Keratinocyte (primary cell): Measurements from ENCODE around the gene SORBS1. TPM values are rescaled to one million over a fixed set of nuclear protein-coding genes. Genes with fewer than 3 reads are reported as not detected.

Source experiments
- DNase-seq: peaks from one replicate; pipeline ENCODE4 v3.0.0-alpha.2; 2011; ENCODE audit warnings: low read depth, missing footprints, low spot score
- FAIRE-seq: peaks from 2 replicates; lab custom pipeline; 2011; peaks lifted over from hg19 to GRCh38; lab: Jason Lieb, UNC
- H2AFZ ChIP-seq: 2 replicates; pipeline ENCODE4 v1.6.0; 2012; ENCODE audit warnings: low read length, control low read depth, inconsistent platforms; ENCODE audit not compliant: control insufficient read depth
- H3K27ac ChIP-seq: 2 replicates; pipeline ENCODE4 v1.5.1; 2011; ENCODE audit warnings: low read length; ENCODE audit not compliant: control insufficient read depth, insufficient read depth
- H3K27me3 ChIP-seq: 3 replicates; pipeline ENCODE4 v1.6.0; 2011; ENCODE audit warnings: low read length; ENCODE audit not compliant: control insufficient read depth, insufficient read depth; ENCODE audit errors: extremely low read depth
- H3K36me3 ChIP-seq, 2 experiments: 2 replicates in 1 of 2; 3 replicates in 1 of 2; pipeline ENCODE4 v1.5.1; 2011; ENCODE audit warnings: low read length in 2 of 2, mild to moderate bottlenecking in 1 of 2; ENCODE audit not compliant: control insufficient read depth in 2 of 2, insufficient read depth in 2 of 2; ENCODE audit errors: extremely low read depth in 1 of 2
- H3K4me1 ChIP-seq: 3 replicates; pipeline ENCODE4 v1.5.1; 2011; ENCODE audit warnings: low read length; ENCODE audit not compliant: control insufficient read depth, insufficient read depth; ENCODE audit errors: extremely low read depth
- H3K4me2 ChIP-seq: 3 replicates; pipeline ENCODE4 v1.6.0; 2011; ENCODE audit warnings: low read depth, low read length; ENCODE audit not compliant: control insufficient read depth, insufficient read depth; ENCODE audit errors: extremely low read depth
- H3K4me3 ChIP-seq, 3 experiments: fragments of 200-600 bp in 1 of 3; sonication (generic) in 1 of 3; 2 replicates in 2 of 3; 3 replicates in 1 of 3; pipeline ENCODE4 v1.5.1; 2011 to 2016; ENCODE audit warnings: low read length in 3 of 3, mild to moderate bottlenecking in 3 of 3, control low read depth in 2 of 3, inconsistent platforms in 1 of 3, low read depth in 1 of 3, mixed read lengths in 1 of 3, mixed run types in 1 of 3, moderate library complexity in 1 of 3; ENCODE audit not compliant: control insufficient read depth in 2 of 3, insufficient read depth in 2 of 3; ENCODE audit errors: extremely low read depth in 1 of 3
- H3K79me2 ChIP-seq: 2 replicates; pipeline ENCODE4 v1.6.0; 2012; ENCODE audit warnings: low read length; ENCODE audit not compliant: control insufficient read depth, insufficient read depth
- H3K9ac ChIP-seq: 3 replicates; pipeline ENCODE4 v1.6.0; 2011; ENCODE audit warnings: low read length; ENCODE audit not compliant: control insufficient read depth, insufficient read depth; ENCODE audit errors: extremely low read depth
- H3K9me1 ChIP-seq: 3 replicates; pipeline ENCODE4 v1.6.0; 2011; ENCODE audit warnings: low read length; ENCODE audit not compliant: control insufficient read depth, insufficient read depth; ENCODE audit errors: extremely low read depth
- H3K9me3 ChIP-seq: 2 replicates; pipeline ENCODE4 v1.5.1; 2012; ENCODE audit warnings: low read depth, low read length; ENCODE audit not compliant: control insufficient read depth
- H4K20me1 ChIP-seq: 3 replicates; pipeline ENCODE4 v1.6.0; 2011; ENCODE audit warnings: low read length; ENCODE audit not compliant: control insufficient read depth, insufficient read depth; ENCODE audit errors: extremely low read depth
- CTCF ChIP-seq, 3 experiments: IDR thresholded peaks in 1 of 3; conservative IDR thresholded peaks in 1 of 3; optimal IDR thresholded peaks in 1 of 3; 2 replicates in 2 of 3; 3 replicates in 1 of 3; pipeline versions ENCODE3 to v1.5.1; 2011; ENCODE audit warnings: low read length in 3 of 3, mild to moderate bottlenecking in 3 of 3, moderate library complexity in 2 of 3, control low read depth in 1 of 3, inconsistent platforms in 1 of 3; ENCODE audit not compliant: insufficient read depth in 2 of 3; ENCODE audit errors: extremely low read depth in 1 of 3
- EZH2 ChIP-seq: IDR thresholded peaks from one replicate; pipeline ENCODE4 v1.6.1; 2012; ENCODE audit warnings: inconsistent platforms, mild to moderate bottlenecking, low read length, moderate library complexity
- dilution Hi-C: fragments of 300-500 bp; cut with MboI; formaldehyde crosslinking; loops from one replicate; pipeline ENCODE4 v1.7.0; 2020; ENCODE audit warnings: low sequenced_read_pairs; ENCODE audit not compliant: extremely low pct_ligation_motif_present
- polyA plus RNA-seq, 5 experiments: library from polyadenylated mRNA; depleted of rRNA in 3 of 5; stranded (reverse) in 3 of 5; stranded (forward) in 1 of 5; unstranded in 1 of 5; fragments of >200 nt; gene quantifications; 1 replicate in 1 of 5; 2 replicates in 3 of 5; 3 replicates in 1 of 5; pipeline versions ENCODE4 v1.2.1 to v1.2.3, GENCODE V29; 2011 to 2012; ENCODE audit warnings: missing spikeins in 2 of 5, low read depth in 1 of 5, low replicate concordance in 1 of 5

Gene SORBS1
- polyA plus RNA-seq, 1 donor (not counting 4 experiments of a cell fraction or from before 2014, with no cell fraction given): 0.42 TPM

- Histone ChIP-seq H3K4me2 (no peak overlapping the region), H3K9ac (no peak overlapping the region), H3K9me1 (no peaks in the 10 kb centered on the region), H3K27me3 (no peaks in the 10 kb centered on the region), H3K9me3 (no peaks in the 10 kb centered on the region), H3K27ac (peak overlapping the region; percentile 98), H4K20me1 (no peaks in the 10 kb centered on the region), H3K79me2 (peaks cover 49% of the 10 kb centered on the region), H3K4me3 (no peak overlapping the region), H3K36me3 (peaks cover 32 to 34% of the 10 kb centered on the region in 2 experiments), H2AFZ (no peak overlapping the region), H3K4me1 (peaks cover 59% of the 10 kb centered on the region)
- dilution Hi-C loops: no loop called here
- TF ChIP-seq EZH2 (no peak), CTCF (optimal IDR thresholded peaks at IDR 0.05 in 1 of 3, IDR thresholded peaks at IDR 0.05 in 1 of 3, conservative IDR thresholded peaks at IDR 0.05 in 1 of 3; ENCODE audit: extremely low read depth in 1 of 3, insufficient read depth in 2 of 3, low read length in 3 of 3) (no peak)
- no peak for DNase-seq
- FAIRE-seq: no peak
Observed at GRCh38 chr10:95261926-95262325, 299.2 kb downstream of the SORBS1 start.

Other genes starting within 250 kb of the SORBS1 start
- gene ALDH18A1, start 95.3 kb upstream of the SORBS1 start, polyA plus RNA-seq: 51.0 to 67.3 TPM (median 53.4 TPM) in 3 replicates
- 41.2 to 45.0 TPM (median 43.0 TPM) in 3 replicates for gene TCTN3, start 132.6 kb upstream of the SORBS1 start, polyA plus RNA-seq
- gene ENTPD1, start 194.8 kb upstream of the SORBS1 start, polyA plus RNA-seq: 0.03 to 0.08 TPM in 2 of 3 replicates, not detected in the other